Heart right ventricle (tissue), 16 donors: Measurements from ENCODE around the gene KCTD21. TPM values are rescaled to one million over a fixed set of nuclear protein-coding genes. Genes with fewer than 3 reads are reported as not detected.

Experiments
- ATAC-seq, 8 donors: fragments of 200-7000 bp; cut with Tn5 transposase; one replicate each; pipeline ENCODE4 v1.9.1; 2020; ENCODE audit warnings: mild to moderate bottlenecking in 8 of 8, moderate library complexity in 8 of 8, moderate number of reproducible peaks in 1 of 8
- DNase-seq, 2 donors: peaks; one replicate each; pipeline ENCODE4 v3.0.0-alpha.2; 2020
- H3K27ac ChIP-seq, 10 donors: fragments of 200-600 bp; sonication (generic) in 2 of 10; one replicate each; pipeline versions ENCODE4 v1.5.0 to v1.8.0; 2020 to 2022; ENCODE audit warnings: mild to moderate bottlenecking in 3 of 10
- H3K27me3 ChIP-seq, 7 donors: fragments of 200-600 bp; one replicate each; pipeline ENCODE4 v1.8.0; 2021 to 2022; ENCODE audit warnings: mild to moderate bottlenecking in 2 of 7
- H3K36me3 ChIP-seq, 9 donors: fragments of 200-600 bp; sonication (generic) in 1 of 9; one replicate each; pipeline versions ENCODE4 v1.5.0 to v1.8.0; 2020 to 2022; ENCODE audit warnings: mild to moderate bottlenecking in 2 of 9
- H3K4me1 ChIP-seq, 9 donors: fragments of 200-600 bp; sonication (generic) in 1 of 9; one replicate each; pipeline versions ENCODE4 v1.5.0 to v1.8.0; 2020 to 2022; ENCODE audit warnings: mild to moderate bottlenecking in 4 of 9
- H3K4me3 ChIP-seq, 10 donors: fragments of 200-600 bp; sonication (generic) in 2 of 10; one replicate each; pipeline versions ENCODE4 v1.5.0 to v1.8.0; 2020 to 2022; ENCODE audit warnings: mild to moderate bottlenecking in 7 of 10, moderate library complexity in 2 of 10
- H3K9me3 ChIP-seq, 11 donors: fragments of 200-600 bp in 10 of 11; sonication (generic) in 2 of 11; one replicate each; pipeline versions ENCODE4 v1.5.0 to v1.8.0; 2013 to 2022; ENCODE audit warnings: mild to moderate bottlenecking in 2 of 11, control low read depth in 1 of 11, moderate library complexity in 1 of 11
- WGBS, 2 donors: extraction: QIAGEN DNeasy Blood & Tissue Kit; methylation state at CpG; one replicate each; pipeline ENCODE4 v1.1.7; 2013; ENCODE audit warnings: inconsistent platforms in 1 of 2; 5-methylcytosine and 5-hydroxymethylcytosine counted together
- intact Hi-C, 10 donors: fragments of 100-400 bp; cut with DNase I; formaldehyde crosslinking; loops; one replicate each; pipeline versions ENCODE4 v1.11.1 to v1.14.2; 2022
- polyA plus RNA-seq, 2 donors: library from polyadenylated mRNA; stranded (reverse); fragments of 200-250 nt; gene quantifications; one replicate each; pipeline ENCODE4 v1.2.3, GENCODE V29; 2013
- total RNA-seq, 10 donors: library from RNA; stranded (reverse); fragmentation: NEBNext Ultra II Directional in 3 of 10; extraction: Animal tissue kit (Norgen Biotek cat#: 25700) in 3 of 10; gene quantifications; one replicate each; pipeline versions ENCODE4 v1.2.1 to v1.2.4, GENCODE V29; 2021 to 2023
- TF ChIP-seq, protein P1 (sequence below), 9 donors: fragments of 200-600 bp; sonication (generic) in 2 of 9; IDR thresholded peaks; one replicate each; pipeline versions ENCODE4 v1.5.0 to v1.8.0; 2021 to 2022; ENCODE audit warnings: antibody characterized with exemption in 9 of 9, mild to moderate bottlenecking in 5 of 9, moderate library complexity in 1 of 9
- donor health status: Arrhythmogenic right ventricular cardiomyopathy.
- donor health status: ischemic (EF 13 %, LVEDD 7.1; RV severe dilation, severe dysfunction).
- donor health status: healthy with polysubstance abuse.
- donor health status: DM: no; HTN: yes; CAD: no.
- donor health status: DM: no; HTN: no; CAD: no.
- donor health status: ischemic (EF 25% LVEDD 6.9; RV normal size, moderate dysfunction).
- donor health status: ischemic (EF 25% LVEDD 5.7; RV mildly dilated, moderate dysfunction).
- donor health status: healthy.
- donor health status: DM: yes; HTN: yes; CAD: no.
- donor health status: Ischemic cardiomyopathy.
- donor health status: ischemic (EF 35%, LVEDD 5.7; RV mildly dilated, moderate dysfunction).
- donor health status: nonischemic (EF 11% LVEDD 7.7; RV severe dilation, severe dysfunction).
- donor health status: DM: yes; HTN: yes; CAD: no.
- donor health status: PGD.
- donor health status: ischemic (EF 29% LVEDD 5.4; RV normal size, mild dysfunction).
- donor health status: nonischemic (EF 23%, LVEDD 6.1; RV moderate dilation, normal function).

KCTD21 gene
- total and polyA plus RNA-seq, 12 donors = 4.2 to 9.9 (median 6.2) TPM

DNA sequence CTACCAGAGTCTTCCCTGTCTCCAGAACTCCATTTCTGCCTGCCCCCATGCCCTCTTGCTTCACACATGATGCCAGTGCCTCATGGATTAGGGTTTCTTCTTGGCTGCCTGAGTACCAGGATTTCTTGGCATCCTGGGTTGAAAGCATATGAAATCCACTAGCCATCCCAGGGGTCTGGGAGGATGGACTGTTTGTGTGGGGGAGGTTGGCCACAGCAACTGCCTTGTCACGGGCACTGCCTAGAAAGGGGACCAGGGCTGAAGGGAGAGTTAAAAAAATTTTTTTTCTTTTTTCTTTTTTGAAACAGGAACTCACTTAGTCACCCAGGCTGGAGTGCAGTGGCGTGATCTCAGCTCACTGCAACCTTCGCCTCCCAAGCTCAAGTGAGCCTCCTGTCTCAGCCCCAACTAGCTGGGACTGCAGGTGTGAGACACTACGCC lies 4.5 kb upstream of the KCTD21 start:
- no peaks in the 10 kb centered on the region for H3K9me3 ChIP-seq
- intact Hi-C loops = loop anchor here in 1 of 10 donors (5.0 kb wide), 1 partner anchor 116 kb away; the partner anchor contains the start of gene NDUFC2
- TF ChIP-seq, protein P1, sequence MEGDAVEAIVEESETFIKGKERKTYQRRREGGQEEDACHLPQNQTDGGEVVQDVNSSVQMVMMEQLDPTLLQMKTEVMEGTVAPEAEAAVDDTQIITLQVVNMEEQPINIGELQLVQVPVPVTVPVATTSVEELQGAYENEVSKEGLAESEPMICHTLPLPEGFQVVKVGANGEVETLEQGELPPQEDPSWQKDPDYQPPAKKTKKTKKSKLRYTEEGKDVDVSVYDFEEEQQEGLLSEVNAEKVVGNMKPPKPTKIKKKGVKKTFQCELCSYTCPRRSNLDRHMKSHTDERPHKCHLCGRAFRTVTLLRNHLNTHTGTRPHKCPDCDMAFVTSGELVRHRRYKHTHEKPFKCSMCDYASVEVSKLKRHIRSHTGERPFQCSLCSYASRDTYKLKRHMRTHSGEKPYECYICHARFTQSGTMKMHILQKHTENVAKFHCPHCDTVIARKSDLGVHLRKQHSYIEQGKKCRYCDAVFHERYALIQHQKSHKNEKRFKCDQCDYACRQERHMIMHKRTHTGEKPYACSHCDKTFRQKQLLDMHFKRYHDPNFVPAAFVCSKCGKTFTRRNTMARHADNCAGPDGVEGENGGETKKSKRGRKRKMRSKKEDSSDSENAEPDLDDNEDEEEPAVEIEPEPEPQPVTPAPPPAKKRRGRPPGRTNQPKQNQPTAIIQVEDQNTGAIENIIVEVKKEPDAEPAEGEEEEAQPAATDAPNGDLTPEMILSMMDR (IDR thresholded peaks at IDR 0.05) = no peak
- 88 to 92% methylated on average over 4 of the region's 4 CpGs for WGBS, 2 donors
- ATAC-seq (no peak), DNase-seq (no peak)
- H3K4me3 ChIP-seq = no peak overlapping the region
- peaks cover 0 to 13% (median 5%) of the 10 kb centered on the region in 9 donors for H3K36me3 ChIP-seq
- peaks cover 2 to 44% (median 23%) of the 10 kb centered on the region in 9 donors for H3K4me1 ChIP-seq
- no peaks in the 10 kb centered on the region for H3K27me3 ChIP-seq
- no peak overlapping the region for H3K27ac ChIP-seq

DNA sequence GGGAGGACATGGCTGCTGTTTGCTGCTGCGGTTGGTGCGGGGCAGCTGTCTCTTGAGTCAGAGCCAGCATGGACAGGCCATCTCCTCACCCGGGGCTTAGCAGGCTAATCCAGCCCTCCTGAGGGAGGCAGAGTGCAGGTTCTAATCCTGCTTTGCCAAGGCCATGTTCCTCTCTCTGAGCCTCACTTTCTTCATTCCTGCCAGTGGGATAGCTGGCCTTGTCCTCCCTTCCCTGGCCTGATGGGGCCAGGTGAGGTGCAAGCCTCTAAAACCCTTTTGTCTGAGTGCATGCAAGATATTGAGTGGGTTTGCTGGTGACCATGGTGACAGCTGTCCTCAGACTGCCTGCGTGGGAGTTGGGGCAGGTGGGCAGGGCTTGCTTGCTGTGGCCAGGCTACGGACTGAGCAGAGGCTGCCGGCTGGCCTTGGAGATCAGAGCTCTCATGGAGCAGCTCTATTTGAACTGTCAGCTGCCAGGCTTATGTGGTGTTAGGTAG lies 3.8 kb upstream of the KCTD21 start:
- peak overlapping the region in 1 of 10 donors; percentile 21 for H3K27ac ChIP-seq

DNA sequence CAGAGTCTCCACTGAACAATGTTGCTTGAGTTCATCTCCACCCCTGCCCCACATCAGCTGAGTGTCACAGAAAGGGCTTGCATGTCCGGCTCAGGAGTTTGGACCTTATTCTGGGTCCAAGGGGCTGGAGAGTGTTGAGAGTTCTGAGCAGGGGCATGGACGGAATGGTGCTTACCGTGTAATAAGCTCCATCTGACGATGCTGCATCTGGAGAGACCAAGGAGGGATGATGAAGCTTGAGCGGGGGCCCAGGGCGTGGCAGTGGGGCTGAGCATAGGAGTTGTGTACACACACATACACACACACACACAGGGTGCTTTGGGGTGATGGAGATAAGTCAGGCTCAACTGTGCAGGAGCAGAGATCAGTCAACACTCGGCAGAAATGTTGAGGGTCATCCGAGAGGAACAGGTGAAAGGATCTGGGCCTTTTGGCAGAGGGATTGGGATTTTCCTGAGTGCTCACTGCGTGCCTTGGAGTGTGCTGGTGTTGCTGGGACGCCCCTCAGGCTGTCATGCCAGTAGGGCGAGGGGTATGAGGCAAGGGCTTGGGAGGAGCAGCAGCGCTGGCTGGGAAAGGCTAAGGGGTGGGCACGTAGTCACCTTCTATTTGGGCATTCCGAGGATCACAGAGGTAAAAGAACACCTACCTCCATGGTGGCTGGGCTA lies 2.6 kb upstream of the KCTD21 start:
- Histone ChIP-seq H3K27me3 (no peaks in the 10 kb centered on the region), H3K36me3 (peaks cover 0 to 7% (median 0%) of the 10 kb centered on the region in 9 donors), H3K9me3 (no peaks in the 10 kb centered on the region), H3K4me1 (peaks cover 6 to 60% (median 36%) of the 10 kb centered on the region in 9 donors), H3K27ac (no peak overlapping the region), H3K4me3 (no peak overlapping the region)
- TF ChIP-seq, protein P1 (IDR thresholded peaks at IDR 0.05) = no peak
- ATAC-seq (no peak), DNase-seq (no peak)
- 89 to 93% methylated on average over 14 of the region's 14 CpGs for WGBS, 2 donors
- intact Hi-C loops = loop anchor here in 1 of 10 donors (5.0 kb wide), 1 partner anchor 114 kb away; the partner anchor contains the start of gene NDUFC2

More for the DNA sequence above, 3.8 kb upstream of the KCTD21 start:
- intact Hi-C loops = loop anchor here in 1 of 10 donors (5.0 kb wide), 1 partner anchor 115 kb away; the partner anchor contains the start of gene NDUFC2
- WGBS, 2 donors = 66 to 68% methylated on average over 6 of the region's 6 CpGs
- no peak overlapping the region for H3K4me3 ChIP-seq
- H3K36me3 ChIP-seq = peaks cover 0 to 6% (median 0%) of the 10 kb centered on the region in 9 donors
- H3K4me1 ChIP-seq = peaks cover 5 to 49% (median 29%) of the 10 kb centered on the region in 9 donors
- no peaks in the 10 kb centered on the region for H3K9me3 ChIP-seq
- ATAC-seq = no peak
- no peak for DNase-seq
- TF ChIP-seq, protein P1 (IDR thresholded peaks at IDR 0.05) = no peak
- no peaks in the 10 kb centered on the region for H3K27me3 ChIP-seq

- Histone ChIP-seq H3K27me3 (no peaks in the 10 kb centered on the region), H3K4me3 (peak overlapping the region in 1 of 10 donors; percentile 85), H3K4me1 (peaks cover 6 to 63% (median 36%) of the 10 kb centered on the region in 9 donors), H3K36me3 (peaks cover 0 to 13% (median 0%) of the 10 kb centered on the region in 9 donors), H3K27ac (no peak overlapping the region), H3K9me3 (no peaks in the 10 kb centered on the region)
- intact Hi-C loops = loop anchor here in 1 of 10 donors (5.0 kb wide), 1 partner anchor 113 kb away; the partner anchor contains the start of gene NDUFC2
- no peak for ATAC-seq
- WGBS, 2 donors = 68 to 78% methylated on average over 3 of the region's 3 CpGs
- DNase-seq = no peak
- TF ChIP-seq, protein P1 (IDR thresholded peaks at IDR 0.05) = no peak
Observed at GRCh38 chr11:78190374-78190773, 1.9 kb upstream of the KCTD21 start.
